HCT116 (cell line): Measurements from ENCODE around the gene WFDC5. TPM values are rescaled to one million over a fixed set of nuclear protein-coding genes. Genes with fewer than 3 reads are reported as not detected.
A peak's percentile ranks its signal among the peaks of the same experiment; 100 is the strongest.
"Not testable (repeated sequence)": the region's sequence is repeated elsewhere in the genome, so short reads cannot be mapped to it uniquely, and the experiment has no call there.

Experiments used
- ATAC-seq: fragments of 200-7000 bp; cut with Tn5 transposase; 2 replicates; pipeline ENCODE4 v1.9.1; 2020; ENCODE audit warnings: mild to moderate bottlenecking, moderate library complexity
- BruUV-seq: library from RNA; stranded (reverse); fragments of 400-500 nt; replicated peaks from 2 replicates; lab custom pipeline; 2021; lab: Mats Ljungman, UMichigan
- CTCF ChIA-PET: fragments of 300-600 bp; sonication (Branson Sonifier 250); formaldehyde crosslinking; loops from one replicate; lab custom pipeline; 2021; ENCODE audit warnings: antibody characterized with exemption; lab: Charles Lee
- POLR2A ChIA-PET: fragments of 300-600, 350-600 bp; sonication (Branson Sonifier 250); formaldehyde crosslinking; loops from one replicate; lab custom pipeline; 2021; ENCODE audit warnings: antibody characterized with exemption; lab: Charles Lee
- RAD21 ChIA-PET, 2 experiments: fragments of 300-600 bp; sonication (Branson Sonifier 250); formaldehyde crosslinking; loops; one replicate each; lab custom pipeline; 2023; ENCODE audit warnings: low total read pairs in 2 of 2; ENCODE audit not compliant: uncharacterized antibody in 2 of 2, unreplicated experiment in 2 of 2, low non-redundant PET in 1 of 2; lab: Charles Lee
- DNase-seq: peaks from one replicate; pipeline ENCODE4 v3.0.0-alpha.2; 2010; ENCODE audit warnings: low read depth, low spot score
- H2AFZ ChIP-seq: fragments of 200-600 bp; shearing (Covaris generic), sonication (generic); 2 replicates; pipeline ENCODE4 v1.6.1; 2017; ENCODE audit warnings: low read depth, mixed run types, mixed read lengths, antibody characterized with exemption, low read length; ENCODE audit not compliant: poor library complexity, severe bottlenecking
- H3K27ac ChIP-seq: 2 replicates; pipeline ENCODE4 v1.5.1; 2012; ENCODE audit warnings: low read depth, low read length
- H3K27me3 ChIP-seq: fragments of 200-600 bp; sonication (generic); 2 replicates; pipeline ENCODE4 v1.6.1; 2016; ENCODE audit warnings: mixed run types, low read length, mixed read lengths; ENCODE audit not compliant: insufficient read depth
- H3K36me3 ChIP-seq, 2 experiments: fragments of 200-500 bp in 1 of 2; fragments of 200-600 bp in 1 of 2; sonication (Bioruptor generic) in 1 of 2; sonication (generic) in 1 of 2; 2 replicates each; pipeline versions ENCODE4 v1.5.1 to v1.6.1; 2014 to 2016; ENCODE audit warnings: low read length in 2 of 2, inconsistent platforms in 1 of 2, mixed read lengths in 1 of 2, mixed run types in 1 of 2; ENCODE audit not compliant: insufficient read depth in 2 of 2, control insufficient read depth in 1 of 2
- H3K4me1 ChIP-seq, 2 experiments: fragments of 200-600 bp in 1 of 2; sonication (generic) in 1 of 2; 2 replicates each; pipeline versions ENCODE4 v1.5.1 to v1.6.1; 2012 to 2017; ENCODE audit warnings: low read length in 2 of 2, inconsistent platforms in 1 of 2, mild to moderate bottlenecking in 1 of 2, mixed read lengths in 1 of 2, mixed run types in 1 of 2, moderate library complexity in 1 of 2; ENCODE audit not compliant: insufficient read depth in 2 of 2, control insufficient read depth in 1 of 2
- H3K4me2 ChIP-seq: fragments of 200-600 bp; sonication (generic); 2 replicates; pipeline ENCODE4 v1.6.1; 2017; ENCODE audit warnings: mixed run types, low read length, mixed read lengths
- H3K4me3 ChIP-seq, 2 experiments: fragments of 200-600 bp in 1 of 2; sonication (generic) in 1 of 2; replicated peaks in 1 of 2; 2 replicates each; pipeline ENCODE4 v1.5.1; 2011 to 2016; ENCODE audit warnings: low read length in 2 of 2, control low read depth in 1 of 2, low read depth in 1 of 2, mild to moderate bottlenecking in 1 of 2, mixed read lengths in 1 of 2, mixed run types in 1 of 2
- H3K79me2 ChIP-seq: fragments of 200-600 bp; sonication (generic); 2 replicates; pipeline ENCODE4 v1.6.1; 2017; ENCODE audit warnings: mild to moderate bottlenecking, mixed run types, low read length, moderate library complexity, mixed read lengths; ENCODE audit not compliant: insufficient read depth
- H3K9ac ChIP-seq: fragments of 200-600 bp; sonication (generic); 2 replicates; pipeline ENCODE4 v1.6.1; 2016; ENCODE audit warnings: low read length, mixed read lengths
- H3K9me2 ChIP-seq: fragments of 200-600 bp; sonication (generic), shearing (Covaris generic); 2 replicates; pipeline ENCODE4 v1.6.1; 2017; ENCODE audit warnings: mixed run types, mild to moderate bottlenecking, moderate library complexity; ENCODE audit not compliant: insufficient read depth
- H3K9me3 ChIP-seq, 2 experiments: fragments of 200-500 bp in 1 of 2; fragments of 200-600 bp in 1 of 2; sonication (Bioruptor generic) in 1 of 2; sonication (generic) in 1 of 2; 2 replicates each; pipeline ENCODE4 v1.6.1; 2014 to 2017; ENCODE audit warnings: low read length in 2 of 2, mixed read lengths in 2 of 2, inconsistent platforms in 1 of 2, low read depth in 1 of 2, mild to moderate bottlenecking in 1 of 2, mixed run types in 1 of 2, moderate library complexity in 1 of 2; ENCODE audit not compliant: control insufficient read depth in 1 of 2, insufficient read depth in 1 of 2
- H4K20me1 ChIP-seq: fragments of 200-600 bp; sonication (generic), shearing (Covaris generic); 2 replicates; pipeline ENCODE4 v1.6.1; 2017; ENCODE audit warnings: mixed run types, mild to moderate bottlenecking, moderate library complexity; ENCODE audit not compliant: insufficient read depth
- EGR1 ChIP-seq: IDR thresholded peaks from 2 replicates; pipeline ENCODE4 v1.6.1; 2012; ENCODE audit warnings: low read depth
- POLR2A ChIP-seq: IDR thresholded peaks from 2 replicates; pipeline ENCODE4 v1.7.0; 2011; ENCODE audit warnings: borderline replicate concordance; ENCODE audit not compliant: insufficient read depth, insufficient read length; ENCODE audit errors: extremely low read depth
- RAD21 ChIP-seq: IDR thresholded peaks from 2 replicates; pipeline ENCODE4 v1.6.1; 2012; ENCODE audit warnings: low read depth, mild to moderate bottlenecking
- SRF ChIP-seq: IDR thresholded peaks from 2 replicates; pipeline ENCODE4 v1.6.1; 2012; ENCODE audit warnings: low read depth
- intact Hi-C: fragments of 100-400 bp; cut with micrococcal nuclease; formaldehyde crosslinking; loops from 2 replicates; pipeline ENCODE4 v1.10.0; 2022
- total RNA-seq: library from RNA; stranded (reverse); gene quantifications from one replicate; pipeline ENCODE4 v1.2.1, GENCODE V29; 2021; ENCODE audit not compliant: unreplicated experiment
- TF ChIP-seq, protein P1 (sequence below), 3 experiments: fragments of 200-600 bp in 1 of 3; sonication (generic) in 1 of 3; IDR thresholded peaks in 2 of 3; conservative IDR thresholded peaks in 1 of 3; 2 replicates each; pipeline ENCODE4 v1.5.1; 2012 to 2017; ENCODE audit warnings: low read depth in 2 of 3, low read length in 2 of 3, antibody characterized with exemption in 1 of 3, borderline replicate concordance in 1 of 3, control low read depth in 1 of 3, mild to moderate bottlenecking in 1 of 3, mixed read lengths in 1 of 3, mixed run types in 1 of 3, moderate library complexity in 1 of 3; ENCODE audit not compliant: insufficient read depth in 1 of 3

WFDC5 gene
- total RNA-seq, 1 experiment from 2014 or later = not detected

GRCh38 chr20:45139733-45140375 lies 24.9 kb upstream of the WFDC5 start:
- POLR2A ChIA-PET = interaction anchor here (1.6 kb wide), 1 partner anchor 87 kb away, joined by 3 read pairs; no protein-coding TSS in a partner anchor
- intact Hi-C loops = loop anchor here (2.0 to 5.0 kb wide), 2 partner anchors 87 to 151 kb away; no protein-coding TSS in a partner anchor
- H3K9me3 ChIP-seq, H3K27ac ChIP-seq, H3K36me3 ChIP-seq, BruUV-seq, H4K20me1 ChIP-seq, H3K9me2 ChIP-seq, H3K4me1 ChIP-seq, H3K27me3 ChIP-seq, H2AFZ ChIP-seq, H3K79me2 ChIP-seq, H3K9ac ChIP-seq, ATAC-seq, H3K4me3 ChIP-seq, DNase-seq, H3K4me2 ChIP-seq: not testable (repeated sequence)
- RAD21 ChIA-PET = interaction anchor here in 1 of 2 experiments (1.6 kb wide), 1 partner anchor 151 kb away, joined by 9 read pairs; no protein-coding TSS in a partner anchor
- CTCF ChIA-PET = interaction anchor here (0.6 to 2.4 kb wide), 11 partner anchors 19 to 172 kb away, joined by 3 to 30 read pairs (median 4); no protein-coding TSS in a partner anchor

- ChIA-PET CTCF (interaction anchor here (0.6 to 2.4 kb wide), 24 partner anchors 9 to 173 kb away, joined by 3 to 30 read pairs (median 4); partner anchors contain the start of genes SLPI and WFDC12), POLR2A (interaction anchor here (0.7 to 1.6 kb wide), 3 partner anchors 20 to 91 kb away, joined by 3 to 4 read pairs (median 3); no protein-coding TSS in a partner anchor), RAD21 (interaction anchor here (0.8 to 1.6 kb wide), 5 partner anchors 91 to 152 kb away, joined by 3 to 9 read pairs (median 4); no protein-coding TSS in a partner anchor)
- Histone ChIP-seq H3K4me3 (no peak overlapping the region), H3K36me3 (no peaks in the 10 kb centered on the region), H4K20me1 (no peaks in the 10 kb centered on the region), H3K9me3 (no peaks in the 10 kb centered on the region), H3K79me2 (no peaks in the 10 kb centered on the region), H3K9me2 (no peaks in the 10 kb centered on the region), H3K4me2 (peak overlapping the region; percentile 28), H3K9ac (no peak overlapping the region), H2AFZ (peak overlapping the region; percentile 79), H3K4me1 (peaks cover 0 to 7% of the 10 kb centered on the region in 2 experiments; a peak in 2 of 4 replicates), H3K27ac (no peak overlapping the region), H3K27me3 (no peaks in the 10 kb centered on the region)
- ATAC-seq (peak; percentile 99), DNase-seq (peak; percentile 21)
- intact Hi-C loops = loop anchor here (2.0 to 5.0 kb wide), 2 partner anchors 89 to 152 kb away; no protein-coding TSS in a partner anchor
- no peak for TF ChIP-seq SRF
- peak; percentile 31 for TF ChIP-seq POLR2A
- TF ChIP-seq EGR1 = 0 out of 2 replicates have a peak, but pooled peaks have one; percentile 19
- TF ChIP-seq RAD21 = peak; percentile 75
- TF ChIP-seq, protein P1, sequence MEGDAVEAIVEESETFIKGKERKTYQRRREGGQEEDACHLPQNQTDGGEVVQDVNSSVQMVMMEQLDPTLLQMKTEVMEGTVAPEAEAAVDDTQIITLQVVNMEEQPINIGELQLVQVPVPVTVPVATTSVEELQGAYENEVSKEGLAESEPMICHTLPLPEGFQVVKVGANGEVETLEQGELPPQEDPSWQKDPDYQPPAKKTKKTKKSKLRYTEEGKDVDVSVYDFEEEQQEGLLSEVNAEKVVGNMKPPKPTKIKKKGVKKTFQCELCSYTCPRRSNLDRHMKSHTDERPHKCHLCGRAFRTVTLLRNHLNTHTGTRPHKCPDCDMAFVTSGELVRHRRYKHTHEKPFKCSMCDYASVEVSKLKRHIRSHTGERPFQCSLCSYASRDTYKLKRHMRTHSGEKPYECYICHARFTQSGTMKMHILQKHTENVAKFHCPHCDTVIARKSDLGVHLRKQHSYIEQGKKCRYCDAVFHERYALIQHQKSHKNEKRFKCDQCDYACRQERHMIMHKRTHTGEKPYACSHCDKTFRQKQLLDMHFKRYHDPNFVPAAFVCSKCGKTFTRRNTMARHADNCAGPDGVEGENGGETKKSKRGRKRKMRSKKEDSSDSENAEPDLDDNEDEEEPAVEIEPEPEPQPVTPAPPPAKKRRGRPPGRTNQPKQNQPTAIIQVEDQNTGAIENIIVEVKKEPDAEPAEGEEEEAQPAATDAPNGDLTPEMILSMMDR (IDR thresholded peaks at IDR 0.05 in 2 of 3, conservative IDR thresholded peaks at IDR 0.05 in 1 of 3; ENCODE audit: borderline replicate concordance in 1 of 3, insufficient read depth in 1 of 3, low read depth in 2 of 3, low read length in 2 of 3) = peak; percentile 80 to 97 (median 95)
- no TSS peak for BruUV-seq
Measured at GRCh38 chr20:45138561-45139300, 23.8 kb upstream of the WFDC5 start.
